SK-N-DZ (cell line): Measurements from ENCODE around the gene INHBB.
"Not testable (repeated sequence)": the region's sequence is repeated elsewhere in the genome, so short reads cannot be mapped to it uniquely, and the experiment has no call there.

Experiments
- DNase-seq: peaks from one replicate; pipeline ENCODE4 v3.0.0-alpha.2; 2015; ENCODE audit warnings: low spot score

The INHBB gene

DNA sequence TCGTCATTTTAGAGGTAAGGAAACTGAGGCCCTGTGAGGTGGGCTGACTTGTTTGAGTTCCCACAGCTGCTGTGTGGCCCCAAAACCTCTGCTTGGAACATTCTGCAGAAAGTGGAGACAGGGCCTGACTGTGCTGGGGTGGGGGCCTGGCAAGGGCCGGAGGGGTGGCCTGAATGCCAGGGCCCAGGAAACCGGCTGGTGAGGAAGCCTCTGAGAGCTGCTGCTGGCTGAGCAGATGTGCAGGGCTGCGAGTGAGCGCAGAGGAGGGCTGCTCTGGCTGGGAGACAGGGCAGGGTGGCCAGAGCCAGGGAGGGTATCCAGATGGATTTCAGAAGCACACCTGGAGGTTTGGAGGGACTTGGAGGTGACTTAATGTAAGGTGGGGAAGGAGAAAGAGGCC is 29.9 kb upstream of the INHBB start:
- no peak for DNase-seq

DNA sequence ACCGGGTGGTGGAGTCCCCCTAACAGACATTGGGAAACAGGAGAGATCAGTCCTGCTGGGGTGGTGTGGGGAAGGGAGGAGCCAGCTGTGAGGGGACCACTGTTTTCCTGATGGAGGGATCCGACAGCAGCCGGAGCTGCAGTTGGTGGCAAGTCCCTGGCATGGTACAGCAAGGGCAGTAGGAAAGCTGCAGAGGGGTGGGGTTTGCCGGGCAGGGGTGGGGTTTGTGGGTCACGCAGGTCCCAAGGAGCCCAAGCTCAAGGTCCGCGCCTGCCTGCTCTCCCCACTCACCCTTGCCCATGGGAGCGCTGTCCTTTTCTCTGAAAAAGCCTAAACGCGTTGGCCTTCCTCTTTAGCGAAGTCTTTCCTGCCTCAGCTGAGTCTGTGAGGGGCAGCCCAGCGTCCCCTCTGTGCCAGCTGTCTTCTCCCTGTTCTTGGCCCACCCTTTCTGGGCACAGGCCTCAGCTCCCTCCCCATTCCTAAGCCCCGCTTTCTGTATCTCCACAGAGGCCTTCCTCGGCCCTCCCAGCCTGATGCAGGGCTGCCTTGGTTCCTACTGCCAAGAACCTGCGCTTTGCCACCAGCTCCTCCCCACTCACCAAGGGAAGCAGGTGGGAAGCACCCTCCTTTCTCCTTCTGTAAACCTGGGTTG is 29.3 kb upstream of the INHBB start:
- no peak for DNase-seq

DNA sequence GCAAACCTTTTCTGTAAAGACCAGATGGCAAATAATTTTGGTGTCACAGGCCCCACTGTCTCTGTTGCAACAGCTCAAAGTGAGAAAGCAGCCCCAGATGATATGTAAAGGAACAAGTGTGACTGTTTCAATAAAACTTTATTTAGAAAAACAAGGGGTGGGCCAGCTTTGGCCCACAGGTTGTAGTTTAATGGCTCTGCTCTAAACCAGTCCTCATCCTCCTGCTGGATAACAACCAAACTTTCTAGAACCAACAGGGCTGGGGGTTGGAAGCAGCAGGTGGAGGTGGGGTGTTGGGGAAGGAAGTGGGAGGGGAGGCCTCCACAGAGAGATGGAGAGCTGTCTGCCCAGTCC is 28.8 kb upstream of the INHBB start:
- DNase-seq = no peak

DNA sequence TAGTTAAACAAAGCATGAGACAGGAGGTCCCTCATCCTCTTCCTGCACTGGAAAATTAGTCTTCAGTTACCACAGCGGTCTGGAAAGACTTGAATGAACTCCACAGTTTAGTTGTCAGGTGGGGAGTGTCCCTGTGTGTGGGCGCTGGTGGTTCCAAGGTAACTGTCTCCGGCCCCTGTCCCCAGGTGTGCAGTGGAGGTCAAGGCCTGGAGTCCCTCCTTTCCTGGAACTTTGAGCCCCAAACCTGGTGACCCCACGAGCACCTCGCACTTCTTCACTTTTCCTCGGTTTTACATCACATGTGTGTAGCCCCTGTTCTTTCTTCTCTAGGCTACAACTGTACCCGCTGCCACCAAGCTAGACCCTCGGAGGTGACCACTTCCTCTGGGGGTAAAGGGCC is 28.0 kb upstream of the INHBB start:
- DNase-seq = no peak

DNA sequence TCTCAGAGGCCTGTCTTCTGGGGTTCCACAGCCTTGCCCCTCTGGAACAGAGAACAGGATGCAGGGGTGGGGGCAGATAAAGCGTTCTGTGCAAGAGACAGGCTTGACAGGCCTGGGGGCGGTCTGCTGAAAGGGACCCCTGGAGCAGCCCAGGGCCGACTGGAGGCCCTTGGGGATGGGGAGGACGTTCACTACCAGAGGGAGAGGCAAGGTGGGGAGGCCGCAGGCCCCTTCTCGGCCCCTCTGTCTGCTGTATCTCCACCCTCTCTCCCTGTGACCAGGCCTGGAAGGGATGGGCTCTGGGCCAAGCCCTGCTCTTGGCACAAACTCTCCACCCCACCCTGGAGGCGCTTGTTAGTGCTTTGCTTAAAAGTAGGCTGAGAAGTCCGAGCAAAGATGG is 27.3 kb upstream of the INHBB start:
- no peak for DNase-seq

DNA sequence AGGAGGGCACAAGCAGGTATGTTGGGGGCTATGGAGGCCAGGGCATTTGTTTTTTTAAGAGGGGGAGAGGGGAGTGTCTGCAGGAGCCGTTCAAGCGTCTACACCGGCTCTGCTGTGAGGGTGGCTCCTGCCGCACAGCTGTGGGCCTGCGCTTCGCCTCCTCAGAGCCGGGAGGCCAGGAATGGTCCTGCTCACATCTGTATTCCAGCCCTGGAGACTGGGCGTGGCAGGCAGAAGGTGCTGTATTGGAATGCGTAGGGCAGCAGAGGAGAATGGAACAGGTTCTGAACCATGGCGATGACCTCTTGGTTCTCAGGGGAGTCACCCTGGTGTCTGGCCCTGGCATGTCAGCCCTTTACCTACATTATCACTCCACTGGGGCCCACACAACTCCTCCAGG is 26.8 kb upstream of the INHBB start:
- DNase-seq = no peak

DNA sequence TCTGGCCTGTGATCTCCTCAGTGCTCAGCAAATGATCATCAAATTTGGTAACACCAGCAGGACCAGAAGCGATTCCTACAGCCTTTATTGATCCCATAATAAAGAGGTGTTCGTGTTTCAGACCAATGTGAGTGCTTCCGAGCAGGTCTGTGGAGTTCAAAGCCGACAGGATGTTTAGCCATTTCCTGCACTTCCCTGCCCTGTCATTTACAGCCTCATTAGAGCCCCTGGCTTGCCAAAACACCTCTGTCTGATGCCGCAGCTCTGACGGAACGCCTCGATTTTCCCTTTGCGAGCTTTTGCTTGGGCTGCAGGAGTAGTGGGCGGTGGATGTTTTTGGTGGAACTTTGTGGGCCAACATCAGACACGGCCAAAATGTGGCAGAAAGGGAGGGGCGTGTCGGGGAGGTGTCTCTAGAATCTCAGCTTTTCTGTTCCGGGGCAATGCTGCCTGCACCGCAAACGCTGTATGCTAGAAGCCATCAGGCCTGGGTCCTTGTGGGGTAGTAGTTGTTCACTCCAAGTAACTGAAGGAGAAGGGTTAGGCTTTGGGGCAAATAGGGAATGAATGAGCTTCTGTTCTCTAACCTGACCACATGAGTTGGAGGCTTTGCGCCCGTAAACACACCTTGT is 26.1 kb upstream of the INHBB start:
- no peak for DNase-seq

DNA sequence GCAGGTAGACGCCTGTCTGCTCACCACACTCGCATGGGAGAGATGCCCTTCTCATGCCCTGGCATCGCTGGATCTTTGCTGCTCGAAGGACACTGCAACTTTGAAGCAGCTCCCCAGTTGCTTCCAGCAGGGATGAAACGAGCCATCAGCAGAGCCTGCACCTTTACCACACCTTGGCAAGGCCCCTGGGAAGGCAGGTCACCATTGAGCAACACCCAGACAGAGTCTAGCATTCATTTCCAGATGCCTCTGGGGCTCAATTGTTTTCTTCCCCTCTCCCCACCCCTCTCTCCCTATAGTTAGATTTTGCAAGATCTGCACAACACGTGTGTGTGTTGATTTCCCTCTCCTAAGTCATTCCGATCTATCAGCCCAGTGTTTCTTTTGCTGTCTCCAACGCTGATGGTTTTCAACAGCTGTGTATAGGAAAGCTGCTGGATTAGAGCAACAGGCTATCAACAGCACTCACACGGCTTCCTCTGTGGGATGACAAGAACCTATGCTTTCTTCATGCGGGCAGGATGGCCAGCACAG is 25.6 kb upstream of the INHBB start:
- DNase-seq = no peak

DNA sequence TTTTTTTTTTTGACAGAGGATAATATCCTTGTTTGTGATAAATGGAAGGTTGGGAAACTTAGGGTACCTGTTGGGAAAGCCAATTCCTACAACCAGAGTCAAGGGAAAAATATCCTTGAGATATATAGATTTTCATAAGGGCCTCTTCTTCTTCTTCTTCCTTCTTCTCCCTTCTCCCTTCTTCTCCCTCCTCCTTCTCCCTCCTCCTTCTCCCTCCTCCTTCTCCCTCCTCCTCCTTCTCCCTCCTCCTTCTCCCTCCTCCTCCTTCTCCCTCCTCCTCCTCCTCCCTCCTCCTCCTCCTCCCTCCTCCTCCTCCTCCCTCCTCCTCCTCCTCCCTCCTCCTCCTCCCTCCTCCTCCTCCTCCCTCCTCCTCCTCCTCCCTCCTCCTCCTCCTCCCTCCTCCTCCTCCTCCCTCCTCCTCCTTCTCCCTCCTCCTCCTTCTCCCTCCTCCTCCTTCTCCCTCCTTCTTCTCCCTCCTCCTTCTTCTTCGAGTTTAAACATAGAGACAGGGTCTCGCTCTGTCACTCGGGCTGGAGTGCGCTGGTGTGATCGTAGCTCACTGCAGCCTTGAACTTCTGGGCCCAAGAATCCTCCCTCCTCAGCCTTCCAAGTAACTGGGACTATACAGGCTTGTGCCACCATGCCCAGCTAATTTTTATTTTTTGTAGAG is 24.9 kb upstream of the INHBB start:
- DNase-seq = not testable (repeated sequence)

DNA sequence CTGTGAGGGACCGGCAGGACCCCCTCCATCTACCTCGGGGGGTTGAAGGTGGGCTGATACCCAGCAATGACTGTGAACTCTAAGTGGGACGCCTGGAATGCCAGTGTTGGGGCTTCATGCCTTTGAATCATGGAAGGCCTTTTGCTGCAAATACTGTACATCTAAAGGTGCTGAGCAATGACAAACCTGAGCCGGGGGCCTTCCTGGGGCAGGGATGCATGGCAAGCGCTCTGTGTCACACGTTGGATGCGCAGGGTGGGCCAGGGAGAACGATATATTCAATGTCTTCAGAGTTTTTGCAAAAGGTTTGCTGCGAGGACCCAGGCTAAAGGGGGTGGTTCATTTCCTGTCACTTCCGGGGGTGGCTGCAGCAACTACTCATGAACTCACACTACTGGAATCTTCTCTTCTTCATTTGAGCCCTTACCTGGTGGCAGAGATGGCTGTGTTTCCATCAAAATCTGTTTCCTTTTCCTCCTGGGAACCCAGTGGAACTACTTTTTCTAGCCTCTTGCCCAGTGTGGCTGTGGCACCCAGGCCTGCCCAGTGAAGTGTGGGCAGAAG is 24.1 kb upstream of the INHBB start:
- DNase-seq = no peak

DNA sequence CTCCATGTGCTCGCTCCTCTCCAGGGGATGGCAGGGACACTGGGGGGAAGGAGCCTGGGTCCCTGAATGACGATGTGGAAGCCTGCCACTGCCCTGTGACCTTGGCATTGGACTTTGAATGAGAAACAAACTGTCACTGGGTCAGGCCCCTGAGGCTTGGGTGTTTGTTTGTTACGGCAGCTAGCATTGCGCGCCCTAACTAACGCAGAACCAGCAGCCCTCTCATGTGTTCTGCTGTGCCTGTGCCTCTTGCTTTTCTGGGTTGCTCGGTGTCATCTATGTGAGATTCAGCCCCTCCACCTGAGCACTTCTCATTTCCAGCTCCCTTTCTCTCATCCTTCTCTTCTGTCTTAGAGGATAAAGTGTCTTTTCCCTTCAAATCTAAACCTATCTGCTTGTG is 23.6 kb upstream of the INHBB start:
- no peak for DNase-seq

DNA sequence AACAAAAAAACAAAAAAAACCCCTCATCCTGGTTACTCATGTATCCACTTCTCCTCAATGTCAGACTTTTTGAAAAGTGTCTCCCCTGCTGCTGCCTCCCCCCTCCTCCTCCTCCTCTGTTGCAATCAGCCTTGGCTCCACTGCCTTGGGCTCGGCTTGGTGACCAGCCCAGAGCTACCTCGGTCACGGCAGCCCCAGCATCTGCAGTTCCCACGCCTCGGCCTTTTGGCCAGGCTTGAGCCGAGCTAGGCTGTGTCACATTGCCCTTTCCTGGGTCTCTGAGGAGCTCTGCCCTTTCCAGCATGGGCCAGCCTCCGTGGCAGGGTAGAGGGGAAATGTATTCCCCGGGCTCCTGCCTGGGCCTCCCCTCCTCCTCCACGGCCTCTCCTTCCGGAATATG is 22.7 kb upstream of the INHBB start:
- DNase-seq = no peak

DNA sequence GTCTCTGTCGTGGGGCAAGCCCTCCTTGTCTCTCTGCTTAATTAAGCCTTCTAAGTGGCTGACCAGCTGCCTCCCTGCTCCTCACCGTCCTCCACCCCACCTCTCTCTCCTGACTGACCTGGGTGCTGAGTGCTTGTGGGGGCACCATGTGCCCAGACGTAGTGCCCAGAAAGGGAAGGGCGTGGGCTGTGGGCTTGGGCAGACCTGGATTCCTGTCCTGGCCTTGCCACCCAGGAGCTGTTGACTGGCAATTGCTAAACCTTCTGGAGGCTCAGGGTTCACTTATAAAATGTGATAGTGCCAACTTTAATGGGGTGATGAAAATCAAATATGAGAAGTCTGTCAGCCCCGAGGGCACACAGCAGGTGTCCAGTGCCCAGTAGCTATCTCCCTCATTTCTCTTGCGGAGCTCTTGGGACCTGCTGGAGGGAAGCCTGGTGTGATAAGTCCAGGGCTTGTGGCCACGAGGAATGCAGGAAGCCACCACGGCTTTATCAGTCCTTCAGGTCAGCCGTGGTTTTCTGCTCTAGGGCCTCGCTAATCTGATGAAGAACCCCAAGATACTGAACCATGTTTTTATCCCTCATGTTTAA is 22.0 kb upstream of the INHBB start:
- no peak for DNase-seq

DNA sequence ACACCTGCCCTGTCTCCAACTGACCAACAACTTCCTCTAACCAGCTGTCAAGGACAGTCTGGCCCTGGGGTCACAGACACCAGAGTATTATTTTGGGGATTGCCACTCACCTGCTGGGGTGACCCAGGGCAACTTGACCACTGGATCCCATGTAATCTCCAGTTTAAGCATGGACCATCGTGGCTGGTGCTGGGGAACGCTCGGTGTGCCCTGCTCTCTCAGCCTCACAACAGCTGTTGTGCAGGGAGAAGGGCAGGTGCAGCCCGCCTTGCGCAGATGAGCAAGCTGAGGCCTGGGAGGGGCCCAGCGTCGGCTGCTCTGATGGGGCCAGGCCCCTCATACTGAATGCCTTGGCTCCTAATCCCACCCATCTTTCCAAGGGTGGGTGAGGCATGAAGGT is 21.0 kb upstream of the INHBB start:
- DNase-seq = no peak

DNA sequence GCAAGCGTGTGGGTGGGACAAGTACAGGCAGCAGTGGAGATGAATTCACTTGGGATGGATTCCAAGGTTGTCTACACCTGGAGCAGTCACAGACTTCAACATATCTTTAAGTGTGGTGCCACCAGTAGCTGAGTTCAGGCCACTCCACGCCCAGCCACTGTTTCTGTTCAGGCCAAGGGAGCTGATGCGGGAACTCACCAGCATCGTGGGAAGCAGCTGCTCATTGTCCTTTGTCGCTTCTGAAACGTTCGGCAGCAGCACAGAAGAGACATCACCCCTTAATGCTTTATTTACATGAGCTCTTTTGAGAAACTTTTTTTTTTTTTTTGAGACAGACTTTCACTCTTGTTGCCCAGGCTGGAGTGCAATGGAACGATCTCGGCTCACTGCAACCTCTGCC is 19.9 kb upstream of the INHBB start:
- no peak for DNase-seq

DNA sequence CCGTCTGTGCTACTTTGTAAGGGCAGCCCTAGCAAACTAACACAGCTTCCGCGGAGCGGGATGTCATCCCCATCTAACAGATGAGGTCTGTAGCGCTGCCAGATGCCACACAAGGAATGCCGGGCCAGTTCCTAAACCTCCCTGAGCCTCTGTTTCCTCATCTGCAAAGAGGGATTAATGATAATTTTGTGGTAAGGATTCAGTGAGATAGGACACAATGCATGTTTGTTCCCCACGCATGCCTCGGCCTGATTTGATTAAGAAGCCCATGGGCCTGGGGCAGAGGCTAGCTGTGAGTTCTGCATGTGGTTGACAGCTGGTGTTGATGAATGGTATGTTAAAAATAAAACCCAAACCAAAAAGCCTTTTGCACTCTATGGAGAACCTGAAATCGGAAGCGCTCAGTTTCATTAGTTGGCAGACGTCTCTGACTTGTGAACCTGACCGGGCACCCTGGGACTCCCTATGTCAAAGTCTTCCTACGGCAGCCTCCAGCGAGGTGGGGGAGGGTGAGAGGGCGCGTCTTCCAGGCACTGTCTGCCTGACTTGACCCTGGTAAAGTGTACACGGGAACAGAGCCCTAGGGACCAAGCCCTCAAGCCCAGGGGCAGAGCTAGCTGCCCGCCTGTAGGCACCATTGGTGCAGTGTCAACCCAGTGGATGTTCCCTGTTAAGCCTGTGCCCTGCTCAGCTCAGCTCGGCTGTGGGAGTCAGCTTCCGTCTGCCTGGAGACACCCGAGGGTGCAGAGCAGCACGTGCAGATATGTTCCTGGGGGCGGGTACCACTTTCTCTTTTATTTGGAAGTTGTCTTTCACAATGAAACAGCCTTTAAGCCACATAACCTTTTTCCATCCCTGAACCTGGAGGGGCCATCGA is 14.8 kb upstream of the INHBB start:
- no peak for DNase-seq

DNA sequence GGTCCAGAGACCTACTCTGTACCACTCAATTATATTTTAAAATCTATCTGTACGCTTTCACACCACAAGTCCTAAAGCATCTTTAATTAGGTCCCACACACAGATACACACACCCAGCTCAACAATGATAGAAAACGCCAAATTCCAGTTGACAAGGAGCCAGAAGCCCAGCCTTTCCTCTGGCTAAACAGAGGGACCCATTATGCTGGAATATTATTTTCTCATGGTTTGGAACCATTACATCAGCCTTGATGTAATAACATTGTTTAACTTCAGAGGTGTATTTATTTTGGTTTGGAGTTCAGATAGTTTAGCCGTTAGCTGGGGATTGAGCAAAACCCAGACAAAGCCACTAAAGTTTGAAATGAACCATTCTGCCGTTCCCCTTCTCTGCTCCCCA is 14.0 kb upstream of the INHBB start:
- DNase-seq = no peak

DNA sequence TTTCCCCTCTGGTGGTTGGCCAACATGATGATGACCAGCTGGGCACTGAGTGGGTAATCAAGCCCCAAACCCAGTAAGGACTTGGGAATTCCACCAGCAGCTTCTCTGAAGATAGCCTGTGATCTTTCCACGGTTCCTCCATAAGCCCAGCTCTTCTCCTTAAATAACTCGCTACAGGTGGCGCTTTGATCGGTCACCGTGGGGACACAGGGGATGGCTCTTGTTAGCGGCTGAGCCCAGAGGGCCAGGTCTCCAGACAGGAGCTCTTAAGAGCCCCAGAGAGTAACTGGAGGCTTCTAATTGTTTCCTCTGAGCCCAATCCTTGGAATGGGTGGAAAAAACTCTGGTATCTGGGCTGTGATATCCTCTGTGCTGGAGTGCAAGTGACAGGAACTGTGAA is 13.6 kb upstream of the INHBB start:
- DNase-seq = no peak

DNA sequence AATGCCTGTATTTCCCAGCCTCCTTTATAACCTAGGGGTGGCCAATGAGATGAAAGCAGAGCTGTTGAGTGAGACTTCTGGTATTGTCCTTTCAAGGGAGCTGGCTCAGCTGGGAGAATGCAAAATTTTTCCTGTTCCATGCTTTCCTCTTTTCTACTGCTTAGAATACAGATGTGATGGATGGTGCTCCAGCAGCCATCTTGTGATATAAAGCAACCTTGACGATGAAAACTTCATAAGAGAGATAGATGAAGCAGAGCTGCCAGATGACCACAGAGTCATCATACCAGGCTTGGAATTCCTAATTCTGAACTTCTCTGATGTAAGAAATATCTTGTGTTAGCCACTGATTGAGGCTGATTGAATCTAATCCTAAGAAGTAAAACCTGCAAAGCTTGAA is 11.9 kb upstream of the INHBB start:
- DNase-seq = no peak

DNA sequence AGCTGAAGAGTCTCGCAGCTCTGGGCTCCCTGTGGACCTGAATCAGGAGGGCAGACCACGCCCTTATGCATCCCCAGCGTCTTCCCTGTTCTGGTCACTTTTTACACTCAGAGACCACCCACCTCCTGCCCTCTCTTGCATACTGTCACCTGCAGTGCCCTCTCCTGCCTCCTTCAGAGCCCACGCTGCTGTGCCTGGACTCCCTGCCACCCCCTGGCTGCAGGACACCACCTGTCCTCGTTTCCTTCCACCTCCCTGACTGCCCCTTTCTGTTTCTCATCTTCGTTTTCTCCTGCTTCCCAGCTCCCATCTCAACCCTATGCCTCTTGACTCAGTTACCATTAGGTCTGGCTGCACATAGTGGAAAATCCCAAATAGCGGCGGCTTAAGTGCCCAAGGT is 9.2 kb upstream of the INHBB start:
- no peak for DNase-seq

DNA sequence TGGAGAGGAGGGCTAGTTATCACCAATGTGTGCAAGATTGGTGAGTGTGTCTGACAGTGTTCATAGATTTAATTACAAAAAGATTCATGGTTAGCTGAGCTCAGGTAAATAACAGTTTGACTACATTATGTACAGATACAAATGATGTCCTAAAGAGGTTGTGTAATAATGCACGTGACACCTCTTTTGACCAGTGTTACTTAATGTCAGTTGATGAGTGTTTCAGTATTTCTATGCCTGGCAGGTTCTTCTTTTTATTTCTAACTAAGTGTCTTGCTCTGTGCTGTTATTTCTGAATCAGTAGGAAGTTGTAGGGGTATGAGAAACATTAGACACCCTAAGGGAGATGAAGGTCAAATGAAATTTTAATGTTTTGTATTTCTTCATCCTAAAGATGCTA is 7.9 kb upstream of the INHBB start:
- DNase-seq = no peak
